Astrocyte (in vitro differentiated cells and primary cell): ENCODE results near the gene SLC5A3. TPM values are rescaled to one million over a fixed set of nuclear protein-coding genes. Genes with fewer than 3 reads are reported as not detected.

Experiments used
- DNase-seq: peaks from one replicate; pipeline ENCODE4 v3.0.0-alpha.2; 2010; ENCODE audit warnings: low read depth
- FAIRE-seq: peaks from 2 replicates; lab custom pipeline; 2011; peaks lifted over from hg19 to GRCh38; lab: Jason Lieb, UNC
- H2AFZ ChIP-seq: 2 replicates; pipeline ENCODE4 v1.6.0; 2012; ENCODE audit warnings: low read depth, low read length, inconsistent platforms
- H3K27ac ChIP-seq: 2 replicates; pipeline ENCODE4 v1.5.1; 2011; ENCODE audit warnings: low read depth, low read length, inconsistent platforms
- H3K27me3 ChIP-seq: 2 replicates; pipeline ENCODE4 v1.6.0; 2011; ENCODE audit warnings: low read length, inconsistent platforms; ENCODE audit not compliant: insufficient read depth
- H3K36me3 ChIP-seq: 2 replicates; pipeline ENCODE4 v1.5.1; 2011; ENCODE audit warnings: low read length, inconsistent platforms; ENCODE audit not compliant: insufficient read depth
- H3K4me1 ChIP-seq: 2 replicates; pipeline ENCODE4 v1.5.1; 2011; ENCODE audit warnings: low read length, inconsistent platforms; ENCODE audit not compliant: insufficient read depth
- H3K4me2 ChIP-seq: 2 replicates; pipeline ENCODE4 v1.6.0; 2012; ENCODE audit warnings: low read length, inconsistent platforms
- H3K4me3 ChIP-seq: 2 replicates; pipeline ENCODE4 v1.5.1; 2011; ENCODE audit warnings: low read depth, mild to moderate bottlenecking, low read length, inconsistent platforms; ENCODE audit not compliant: insufficient read depth
- H3K79me2 ChIP-seq: 2 replicates; pipeline ENCODE4 v1.6.0; 2012; ENCODE audit warnings: mild to moderate bottlenecking, low read length, inconsistent platforms; ENCODE audit not compliant: insufficient read depth
- H3K9ac ChIP-seq: 2 replicates; pipeline ENCODE4 v1.6.0; 2012; ENCODE audit warnings: mild to moderate bottlenecking, low read length, inconsistent platforms
- H3K9me3 ChIP-seq: 2 replicates; pipeline ENCODE4 v1.5.1; 2012; ENCODE audit warnings: low read depth, mild to moderate bottlenecking, low read length, inconsistent platforms; ENCODE audit not compliant: insufficient read depth
- H4K20me1 ChIP-seq: 2 replicates; pipeline ENCODE4 v1.6.0; 2012; ENCODE audit warnings: low read length, inconsistent platforms; ENCODE audit not compliant: insufficient read depth
- H3K27ac Mint-ChIP-seq: one replicate; pipeline ENCODE4 v1.8.0; 2021; ENCODE audit warnings: mild to moderate bottlenecking, mixed read lengths; ENCODE audit not compliant: unreplicated experiment
- H3K27me3 Mint-ChIP-seq: one replicate; pipeline ENCODE4 v1.8.0; 2021; ENCODE audit warnings: low read depth, mixed read lengths; ENCODE audit not compliant: unreplicated experiment
- H3K36me3 Mint-ChIP-seq: one replicate; pipeline ENCODE4 v1.8.0; 2021; ENCODE audit warnings: low read depth, mixed read lengths; ENCODE audit not compliant: unreplicated experiment
- H3K4me1 Mint-ChIP-seq: one replicate; pipeline ENCODE4 v1.8.0; 2021; ENCODE audit warnings: low read depth, mixed read lengths; ENCODE audit not compliant: unreplicated experiment
- H3K4me3 Mint-ChIP-seq: one replicate; pipeline ENCODE4 v1.8.0; 2021; ENCODE audit warnings: mild to moderate bottlenecking, moderate library complexity, mixed read lengths; ENCODE audit not compliant: unreplicated experiment
- H3K9me3 Mint-ChIP-seq: one replicate; pipeline ENCODE4 v1.8.0; 2021; ENCODE audit warnings: mild to moderate bottlenecking, mixed read lengths; ENCODE audit not compliant: unreplicated experiment
- CTCF ChIP-seq: IDR thresholded peaks from 2 replicates; pipeline ENCODE4 v1.5.1; 2011; ENCODE audit warnings: low read depth, mild to moderate bottlenecking, inconsistent platforms, low read length, moderate library complexity; ENCODE audit not compliant: insufficient read depth
- EZH2 ChIP-seq: IDR thresholded peaks from 2 replicates; pipeline ENCODE4 v1.6.1; 2012; ENCODE audit warnings: mild to moderate bottlenecking, low read length, inconsistent platforms; ENCODE audit not compliant: insufficient read depth
- total RNA-seq: library from RNA; stranded (reverse); gene quantifications from 2 replicates; pipeline ENCODE4 v1.2.1, GENCODE V29; 2021

SLC5A3 gene
- total RNA-seq, 1 donor from 2014 or later = 22.1 TPM

- H3K9me3 ChIP-seq = no peaks in the 10 kb centered on the region
Observed at GRCh38 chr21:34083357-34083756, 10.0 kb downstream of the SLC5A3 start.

GRCh38 chr21:34085129-34085528 lies 11.8 kb downstream of the SLC5A3 start:
- H3K4me2 ChIP-seq = no peak overlapping the region
- FAIRE-seq = no peak
- no peaks in the 10 kb centered on the region for H3K9me3 ChIP-seq
- TF ChIP-seq EZH2 (no peak), CTCF (no peak)
- H3K27ac Mint-ChIP-seq = no peak overlapping the region
- H2AFZ ChIP-seq = no peak overlapping the region
- peaks cover 4% of the 10 kb centered on the region for H3K4me1 ChIP-seq
- H3K9me3 Mint-ChIP-seq = no peaks in the 10 kb centered on the region
- peaks cover 76% of the 10 kb centered on the region for H4K20me1 ChIP-seq
- H3K36me3 Mint-ChIP-seq = peaks cover 8% of the 10 kb centered on the region
- peaks cover 96% of the 10 kb centered on the region for H3K79me2 ChIP-seq
- H3K9ac ChIP-seq = no peak overlapping the region
- no peaks in the 10 kb centered on the region for H3K27me3 ChIP-seq
- no peak overlapping the region for H3K4me3 Mint-ChIP-seq
- H3K27ac ChIP-seq = no peak overlapping the region
- H3K4me3 ChIP-seq = no peak overlapping the region
- no peak for DNase-seq
- peaks cover 4% of the 10 kb centered on the region for H3K36me3 ChIP-seq
- H3K4me1 Mint-ChIP-seq = peaks cover 19% of the 10 kb centered on the region
- no peaks in the 10 kb centered on the region for H3K27me3 Mint-ChIP-seq

More at GRCh38 chr21:34083357-34083756, 10.0 kb downstream of the SLC5A3 start:
- no peaks in the 10 kb centered on the region for H3K9me3 Mint-ChIP-seq
- Histone ChIP-seq H3K36me3 (peaks cover 4% of the 10 kb centered on the region), H3K79me2 (peaks cover 83% of the 10 kb centered on the region), H3K9ac (no peak overlapping the region), H3K27me3 (no peaks in the 10 kb centered on the region), H3K4me2 (no peak overlapping the region), H2AFZ (no peak overlapping the region), H3K4me1 (peaks cover 4% of the 10 kb centered on the region), H3K27ac (no peak overlapping the region), H4K20me1 (peaks cover 72% of the 10 kb centered on the region), H3K4me3 (no peak overlapping the region)
- DNase-seq = no peak
- FAIRE-seq = no peak
- no peak overlapping the region for H3K27ac Mint-ChIP-seq
- TF ChIP-seq EZH2 = no peak
- no peak for TF ChIP-seq CTCF
- no peaks in the 10 kb centered on the region for H3K27me3 Mint-ChIP-seq
- peaks cover 27% of the 10 kb centered on the region for H3K4me1 Mint-ChIP-seq
- no peak overlapping the region for H3K4me3 Mint-ChIP-seq
- H3K36me3 Mint-ChIP-seq = peaks cover 13% of the 10 kb centered on the region

GRCh38 chr21:34086887-34087306 lies 13.5 kb downstream of the SLC5A3 start:
- H3K4me3 Mint-ChIP-seq = no peak overlapping the region
- H3K27me3 ChIP-seq = no peaks in the 10 kb centered on the region
- H3K4me3 ChIP-seq = no peak overlapping the region
- no peak overlapping the region for H2AFZ ChIP-seq
- no peak for DNase-seq
- H3K9me3 Mint-ChIP-seq = no peaks in the 10 kb centered on the region
- H3K4me1 ChIP-seq = no peaks in the 10 kb centered on the region
- FAIRE-seq = no peak
- peaks cover 4% of the 10 kb centered on the region for H3K36me3 ChIP-seq
- H3K9me3 ChIP-seq = no peaks in the 10 kb centered on the region
- peaks cover 97% of the 10 kb centered on the region for H3K79me2 ChIP-seq
- TF ChIP-seq EZH2 (no peak), CTCF (no peak)
- peaks cover 11% of the 10 kb centered on the region for H3K4me1 Mint-ChIP-seq
- H3K27me3 Mint-ChIP-seq = no peaks in the 10 kb centered on the region
- no peak overlapping the region for H3K27ac Mint-ChIP-seq
- H3K9ac ChIP-seq = no peak overlapping the region
- no peak overlapping the region for H3K27ac ChIP-seq
- H4K20me1 ChIP-seq = peaks cover 83% of the 10 kb centered on the region
- H3K36me3 Mint-ChIP-seq = no peaks in the 10 kb centered on the region
- H3K4me2 ChIP-seq = no peak overlapping the region
